Uterus (tissue), 4 donors: ENCODE data around the gene PRSS33. TPM values are rescaled to one million over a fixed set of nuclear protein-coding genes. Genes with fewer than 3 reads are reported as not detected.
A peak's percentile ranks its signal among the peaks of the same experiment; 100 is the strongest.

Source experiments
- DNase-seq, 2 donors: peaks; one replicate each; pipeline ENCODE4 v3.0.0-alpha.2; 2019 to 2020
- H3K27ac ChIP-seq, 2 donors: fragments of 200-600 bp; sonication (generic); 1 replicate in 1 of 2; 2 replicates in 1 of 2; pipeline ENCODE4 v1.5.1; 2016 to 2018
- H3K27me3 ChIP-seq, 2 donors: fragments of 200-600 bp; sonication (generic); one replicate each; pipeline ENCODE4 v1.5.1; 2018 to 2019; ENCODE audit warnings: control low read depth in 1 of 2
- H3K36me3 ChIP-seq, 2 donors: fragments of 200-600 bp; sonication (generic); one replicate each; pipeline ENCODE4 v1.5.1; 2019; ENCODE audit warnings: control low read depth in 1 of 2
- H3K4me1 ChIP-seq, 2 donors: fragments of 200-600 bp; sonication (generic); one replicate each; pipeline ENCODE4 v1.5.1; 2018 to 2019; ENCODE audit warnings: control low read depth in 1 of 2
- H3K4me3 ChIP-seq, 2 donors: fragments of 200-600 bp; sonication (generic); 1 replicate in 1 of 2; 2 replicates in 1 of 2; pipeline ENCODE4 v1.5.1; 2018 to 2019; ENCODE audit warnings: mild to moderate bottlenecking in 1 of 2
- H3K9me3 ChIP-seq, 2 donors: fragments of 200-600 bp; sonication (generic); one replicate each; pipeline ENCODE4 v1.5.1; 2019; ENCODE audit warnings: control low read depth in 1 of 2
- POLR2A ChIP-seq, 2 donors: fragments of 450-650 bp; IDR thresholded peaks; one replicate each; pipeline ENCODE4 v1.6.1; 2016; ENCODE audit warnings: antibody characterized with exemption in 2 of 2, mild to moderate bottlenecking in 1 of 2, moderate library complexity in 1 of 2
- intact Hi-C: fragments of 100-400 bp; cut with DNase I; formaldehyde crosslinking; loops from one replicate; pipeline ENCODE4 v1.15.1; 2023; ENCODE audit warnings: low total_unique reads
- total RNA-seq, 4 donors: library from RNA; depleted of rRNA in 3 of 4; stranded (reverse); fragments of >200 nt in 3 of 4; gene quantifications; one replicate each; pipeline versions ENCODE4 v1.1.0 to v1.2.4, GENCODE V29; 2014 to 2023
- TF ChIP-seq, protein P1 (sequence below), 4 experiments: fragments of 200-600 bp in 2 of 4; fragments of 450-650 bp in 2 of 4; sonication (generic) in 2 of 4; IDR thresholded peaks; one replicate each; pipeline ENCODE4 v1.5.1; 2016 to 2019; ENCODE audit warnings: antibody characterized with exemption in 4 of 4, mild to moderate bottlenecking in 2 of 4, moderate library complexity in 1 of 4
- donor health status: DM: yes; HTN: yes; CAD: no.

PRSS33 gene
- total RNA-seq, 4 donors from 2014 or later: 0.21 TPM; not detected in 3

DNA sequence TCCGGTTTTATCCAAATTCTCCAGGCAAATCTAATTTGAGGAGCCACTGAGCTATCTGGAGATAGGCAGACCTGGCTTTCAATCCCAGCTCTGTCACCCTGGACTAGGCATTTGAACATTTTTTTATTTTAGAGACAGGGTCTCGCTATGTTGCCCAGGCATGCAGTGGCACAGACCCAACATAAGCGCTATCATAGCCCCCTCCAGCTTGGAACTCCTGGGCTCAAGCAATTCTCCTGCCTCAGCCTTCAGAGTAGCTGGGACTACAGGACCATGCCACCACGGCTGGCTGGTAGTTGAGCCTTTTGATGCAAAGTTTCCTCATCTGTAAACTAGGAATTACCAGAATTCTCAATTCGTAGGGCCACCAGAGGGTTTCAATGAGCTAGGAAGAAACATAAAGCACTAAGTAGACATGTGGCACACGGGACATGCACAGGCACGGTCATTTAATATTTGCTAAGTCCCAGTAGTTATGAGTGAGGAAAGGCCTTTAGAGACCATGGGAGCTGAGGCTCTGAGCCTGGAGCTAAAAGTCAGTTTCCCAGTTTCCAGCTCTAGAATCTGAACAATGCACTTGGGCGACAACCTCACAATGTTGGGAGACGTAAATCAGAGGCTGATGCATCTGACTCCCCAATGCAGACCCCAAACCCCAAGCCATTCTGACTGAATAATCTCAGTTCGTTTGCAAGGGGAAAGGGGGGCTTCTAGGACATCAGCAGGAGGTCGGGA is 11.4 kb downstream of the PRSS33 start:
- Histone ChIP-seq H3K27me3 (no peaks in the 10 kb centered on the region), H3K9me3 (no peaks in the 10 kb centered on the region), H3K4me1 (no peaks in the 10 kb centered on the region), H3K27ac (peak overlapping the region; percentile 83 to 100), H3K36me3 (no peaks in the 10 kb centered on the region), H3K4me3 (peak overlapping the region; percentile 71 to 100)
- TF ChIP-seq POLR2A (IDR thresholded peaks at IDR 0.05): no peak
- TF ChIP-seq, protein P1, sequence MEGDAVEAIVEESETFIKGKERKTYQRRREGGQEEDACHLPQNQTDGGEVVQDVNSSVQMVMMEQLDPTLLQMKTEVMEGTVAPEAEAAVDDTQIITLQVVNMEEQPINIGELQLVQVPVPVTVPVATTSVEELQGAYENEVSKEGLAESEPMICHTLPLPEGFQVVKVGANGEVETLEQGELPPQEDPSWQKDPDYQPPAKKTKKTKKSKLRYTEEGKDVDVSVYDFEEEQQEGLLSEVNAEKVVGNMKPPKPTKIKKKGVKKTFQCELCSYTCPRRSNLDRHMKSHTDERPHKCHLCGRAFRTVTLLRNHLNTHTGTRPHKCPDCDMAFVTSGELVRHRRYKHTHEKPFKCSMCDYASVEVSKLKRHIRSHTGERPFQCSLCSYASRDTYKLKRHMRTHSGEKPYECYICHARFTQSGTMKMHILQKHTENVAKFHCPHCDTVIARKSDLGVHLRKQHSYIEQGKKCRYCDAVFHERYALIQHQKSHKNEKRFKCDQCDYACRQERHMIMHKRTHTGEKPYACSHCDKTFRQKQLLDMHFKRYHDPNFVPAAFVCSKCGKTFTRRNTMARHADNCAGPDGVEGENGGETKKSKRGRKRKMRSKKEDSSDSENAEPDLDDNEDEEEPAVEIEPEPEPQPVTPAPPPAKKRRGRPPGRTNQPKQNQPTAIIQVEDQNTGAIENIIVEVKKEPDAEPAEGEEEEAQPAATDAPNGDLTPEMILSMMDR (IDR thresholded peaks at IDR 0.05): no peak
- intact Hi-C loops: no loop called here
- no peak for DNase-seq

DNA sequence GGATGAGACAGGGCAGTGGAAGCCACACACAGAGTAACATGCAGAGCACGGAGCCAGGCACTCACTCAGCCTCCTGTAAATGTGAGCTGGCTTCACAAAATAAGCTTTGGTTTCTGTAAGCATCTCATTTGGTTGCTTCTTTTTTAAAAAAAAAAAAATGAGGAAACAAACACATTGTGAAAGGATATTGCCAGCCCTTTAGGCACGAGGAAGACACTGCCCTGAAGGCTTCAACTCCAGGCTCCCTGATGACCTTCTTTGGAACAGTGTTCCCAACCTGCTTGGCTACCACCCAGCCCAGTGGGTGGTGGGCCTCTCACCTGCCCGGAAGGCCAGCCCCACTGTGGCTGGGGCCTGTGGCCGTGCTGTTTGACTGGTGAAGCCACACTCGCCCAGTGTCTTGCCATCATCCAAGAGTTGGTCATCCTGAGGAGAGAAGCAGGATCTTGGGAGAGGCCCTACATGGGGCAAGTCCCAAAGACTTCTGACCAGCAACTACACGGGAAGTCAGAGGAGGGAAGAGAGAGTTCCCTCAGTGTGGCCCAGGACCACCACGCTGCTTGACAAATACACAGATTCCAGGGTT is 12.1 kb downstream of the PRSS33 start:
- Histone ChIP-seq H3K9me3 (no peaks in the 10 kb centered on the region), H3K4me3 (no peak overlapping the region), H3K27me3 (no peaks in the 10 kb centered on the region), H3K36me3 (no peaks in the 10 kb centered on the region), H3K27ac (no peak overlapping the region), H3K4me1 (no peaks in the 10 kb centered on the region)
- TF ChIP-seq POLR2A (IDR thresholded peaks at IDR 0.05): no peak
- TF ChIP-seq, protein P1 (IDR thresholded peaks at IDR 0.05): no peak
- DNase-seq: no peak
- intact Hi-C loops: no loop called here

DNA sequence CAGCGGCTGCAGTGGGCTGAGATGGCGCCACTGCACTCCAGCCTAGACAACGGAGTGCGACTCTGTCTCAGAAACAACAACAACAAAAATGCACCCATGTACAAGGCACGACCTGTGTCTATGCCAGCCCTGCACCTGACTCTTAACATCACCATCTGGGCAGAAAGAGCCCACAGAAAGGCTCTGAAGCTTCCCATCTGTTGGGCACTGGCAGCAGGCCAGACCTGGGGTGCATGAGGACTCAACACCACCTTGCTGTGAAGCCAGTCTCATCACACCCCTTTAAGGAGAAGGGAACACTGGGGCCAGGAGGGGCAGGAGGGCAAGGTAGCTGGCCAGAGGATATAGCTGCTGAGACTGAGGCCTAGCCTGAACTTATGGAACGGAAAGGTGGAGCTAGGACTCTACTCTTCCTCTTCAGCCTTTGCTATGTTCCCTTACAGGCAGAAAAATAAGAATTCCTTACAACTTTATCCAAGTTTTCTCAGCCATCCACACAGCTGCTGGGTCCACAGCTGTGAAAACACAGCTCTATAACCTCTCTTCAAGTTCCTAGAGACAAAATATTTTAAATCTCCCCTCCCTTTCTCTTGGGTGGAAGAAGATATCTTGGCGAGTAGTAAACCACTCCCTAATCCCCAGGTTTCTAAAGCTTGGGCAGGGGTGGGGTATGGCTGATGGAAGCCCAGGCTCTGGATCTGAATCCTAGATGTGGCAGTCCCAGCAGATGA is 13.0 kb downstream of the PRSS33 start:
- H3K9me3 ChIP-seq: no peaks in the 10 kb centered on the region
- no peak overlapping the region for H3K4me3 ChIP-seq
- no peak for DNase-seq
- no peak overlapping the region for H3K27ac ChIP-seq
- no peaks in the 10 kb centered on the region for H3K27me3 ChIP-seq
- TF ChIP-seq, protein P1 (IDR thresholded peaks at IDR 0.05): no peak
- TF ChIP-seq POLR2A (IDR thresholded peaks at IDR 0.05): no peak
- no peaks in the 10 kb centered on the region for H3K36me3 ChIP-seq
- H3K4me1 ChIP-seq: peaks cover 0 to 3% of the 10 kb centered on the region in 2 donors
- intact Hi-C loops: no loop called here

DNA sequence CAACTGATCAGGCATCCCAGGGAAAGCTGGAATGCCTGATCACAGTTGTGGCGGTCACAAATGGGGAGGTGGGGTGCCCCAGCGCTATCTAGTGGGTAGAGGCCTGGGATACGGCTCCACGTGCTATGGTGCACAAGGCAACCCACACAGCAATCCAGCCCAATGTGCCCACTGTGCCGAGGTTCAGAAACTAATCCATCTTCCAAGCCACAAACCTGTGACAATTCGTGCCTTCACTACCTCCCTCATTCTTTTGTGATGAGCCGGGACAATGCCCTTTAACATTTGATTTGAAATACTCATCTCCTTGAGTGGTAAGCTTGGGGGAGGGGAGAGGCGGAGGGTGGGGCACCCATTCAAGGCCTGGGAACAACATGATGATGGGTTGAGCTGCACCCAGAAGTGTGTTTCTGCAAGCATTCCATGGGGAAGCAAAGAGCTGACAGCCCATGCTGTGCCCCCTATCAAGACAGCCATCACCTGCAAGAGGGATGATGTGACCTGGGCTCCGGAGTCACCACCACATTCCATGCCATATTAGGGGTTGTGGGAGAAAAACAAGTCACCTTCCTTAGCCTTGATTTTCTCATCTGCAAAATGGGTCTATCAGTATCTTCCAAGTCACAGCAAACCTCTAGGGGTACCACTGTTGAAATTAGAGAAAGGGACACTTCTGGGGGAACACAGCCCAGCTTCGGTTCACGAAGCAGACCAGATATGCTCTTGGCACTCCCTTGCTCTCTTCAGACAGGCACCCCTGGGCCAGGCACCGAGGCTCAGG is 14.0 kb downstream of the PRSS33 start:
- TF ChIP-seq POLR2A (IDR thresholded peaks at IDR 0.05): no peak
- TF ChIP-seq, protein P1 (IDR thresholded peaks at IDR 0.05): no peak
- no peaks in the 10 kb centered on the region for H3K9me3 ChIP-seq
- intact Hi-C loops: no loop called here
- no peaks in the 10 kb centered on the region for H3K27me3 ChIP-seq
- H3K27ac ChIP-seq: no peak overlapping the region
- DNase-seq: no peak
- H3K4me1 ChIP-seq: peaks cover 0 to 12% of the 10 kb centered on the region in 2 donors
- H3K4me3 ChIP-seq: no peak overlapping the region
- H3K36me3 ChIP-seq: no peaks in the 10 kb centered on the region
